ENCODE results near the gene DEFB118.

- TF ChIP-seq CTCF (IDR thresholded peaks at IDR 0.05), result no peak
- no peak for TF ChIP-seq POLR2A (IDR thresholded peaks at IDR 0.05)
Measured at GRCh38 chr20:31374346-31374745, 5.9 kb downstream of the DEFB118 start.
